ENCODE data around the gene CTBP1.
A peak's percentile ranks its signal among the peaks of the same experiment; 100 is the strongest.

Gene CTBP1

DNA sequence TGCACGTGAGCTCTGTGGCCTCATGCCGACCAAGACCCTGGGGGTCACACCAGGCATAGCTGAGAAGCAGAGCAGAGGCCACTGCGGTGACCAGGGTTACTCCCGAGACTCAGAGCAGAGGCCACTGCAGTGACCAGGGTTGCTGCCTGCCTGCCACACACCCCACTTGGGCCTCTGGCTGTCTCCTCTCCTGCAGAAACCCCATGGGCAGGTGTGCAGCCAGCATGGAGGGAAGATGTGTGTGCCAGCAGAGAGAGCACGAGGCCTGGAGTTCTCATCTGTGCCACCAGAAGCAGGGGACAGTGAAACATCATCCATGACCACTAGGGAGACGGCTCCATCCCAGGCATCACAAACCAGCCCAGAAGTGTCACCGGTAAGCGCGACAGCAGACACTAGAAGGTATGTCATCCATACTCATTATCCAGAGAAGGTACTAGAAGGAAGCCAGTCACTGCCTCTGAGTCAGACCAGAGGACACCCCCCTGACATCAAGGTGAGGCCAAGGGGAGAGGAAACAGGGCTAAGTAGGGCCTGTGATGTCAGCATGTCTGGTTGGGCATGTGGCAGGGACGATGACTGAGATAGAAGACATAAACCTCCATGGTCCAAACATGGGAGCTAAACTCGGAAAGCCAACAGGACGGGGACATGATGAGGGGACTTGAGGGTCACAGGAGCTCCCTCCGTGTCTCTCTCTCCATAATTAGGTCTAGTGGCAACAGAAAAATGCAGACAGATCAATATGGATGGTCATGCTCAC lies 52.3 kb downstream of the CTBP1 start:
- no peak for DNase-seq (ENCODE audit: low spot score)

DNA sequence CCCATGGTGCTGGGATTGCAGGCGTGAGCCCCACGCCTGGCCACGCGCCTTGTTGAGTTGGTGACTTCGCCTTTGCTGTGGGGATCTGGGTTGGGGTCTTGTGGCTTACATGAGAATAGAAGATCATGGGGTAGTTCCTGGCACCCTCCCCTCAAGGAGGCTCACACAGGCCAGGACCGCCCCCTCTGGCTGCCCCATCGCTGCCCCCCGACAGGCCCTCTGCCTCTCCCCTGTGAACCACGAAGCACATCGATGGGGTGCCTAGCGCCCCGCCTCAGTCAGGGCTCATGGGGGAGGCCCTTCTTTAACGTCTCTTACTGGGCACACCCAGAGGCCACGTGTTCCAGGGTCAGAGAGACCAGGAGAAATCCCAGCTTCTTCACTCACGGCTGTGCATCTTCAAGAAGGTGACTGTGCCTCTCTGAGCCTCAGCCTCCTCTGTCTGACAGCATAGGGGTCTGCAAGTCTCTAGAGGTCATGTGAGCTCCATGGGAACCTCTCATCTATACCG lies 53.0 kb downstream of the CTBP1 start:
- DNase-seq (ENCODE audit: low spot score), result no peak

DNA sequence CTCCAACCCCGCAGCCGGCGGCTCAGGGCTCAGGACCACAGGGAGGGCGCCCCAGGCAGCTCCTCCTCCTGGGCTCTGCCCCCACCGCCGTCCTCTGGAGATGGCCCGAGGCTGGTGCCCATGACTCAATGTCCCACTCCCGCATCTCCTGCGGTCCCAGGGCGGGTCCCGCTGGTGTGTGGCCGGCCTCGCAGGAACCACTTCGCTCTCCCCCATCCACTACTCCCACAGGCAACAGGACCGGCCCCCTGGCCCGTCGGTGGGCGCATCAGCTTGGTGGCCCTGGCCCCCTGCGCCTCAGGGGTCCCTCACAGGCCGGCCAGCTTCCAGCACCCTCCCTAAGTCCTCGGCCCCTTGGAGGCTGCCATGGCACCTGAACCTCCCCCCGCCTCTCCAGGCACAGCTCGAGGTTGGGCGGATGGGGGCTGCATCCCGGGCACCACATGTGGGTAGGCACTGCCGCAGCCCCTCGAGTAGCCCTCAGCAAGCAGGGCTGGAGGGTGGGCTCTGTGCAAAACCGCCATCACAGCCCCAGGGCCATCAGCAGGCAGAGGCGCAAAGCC lies 53.7 kb downstream of the CTBP1 start:
- DNase-seq (ENCODE audit: low spot score), result peak; percentile 27

DNA sequence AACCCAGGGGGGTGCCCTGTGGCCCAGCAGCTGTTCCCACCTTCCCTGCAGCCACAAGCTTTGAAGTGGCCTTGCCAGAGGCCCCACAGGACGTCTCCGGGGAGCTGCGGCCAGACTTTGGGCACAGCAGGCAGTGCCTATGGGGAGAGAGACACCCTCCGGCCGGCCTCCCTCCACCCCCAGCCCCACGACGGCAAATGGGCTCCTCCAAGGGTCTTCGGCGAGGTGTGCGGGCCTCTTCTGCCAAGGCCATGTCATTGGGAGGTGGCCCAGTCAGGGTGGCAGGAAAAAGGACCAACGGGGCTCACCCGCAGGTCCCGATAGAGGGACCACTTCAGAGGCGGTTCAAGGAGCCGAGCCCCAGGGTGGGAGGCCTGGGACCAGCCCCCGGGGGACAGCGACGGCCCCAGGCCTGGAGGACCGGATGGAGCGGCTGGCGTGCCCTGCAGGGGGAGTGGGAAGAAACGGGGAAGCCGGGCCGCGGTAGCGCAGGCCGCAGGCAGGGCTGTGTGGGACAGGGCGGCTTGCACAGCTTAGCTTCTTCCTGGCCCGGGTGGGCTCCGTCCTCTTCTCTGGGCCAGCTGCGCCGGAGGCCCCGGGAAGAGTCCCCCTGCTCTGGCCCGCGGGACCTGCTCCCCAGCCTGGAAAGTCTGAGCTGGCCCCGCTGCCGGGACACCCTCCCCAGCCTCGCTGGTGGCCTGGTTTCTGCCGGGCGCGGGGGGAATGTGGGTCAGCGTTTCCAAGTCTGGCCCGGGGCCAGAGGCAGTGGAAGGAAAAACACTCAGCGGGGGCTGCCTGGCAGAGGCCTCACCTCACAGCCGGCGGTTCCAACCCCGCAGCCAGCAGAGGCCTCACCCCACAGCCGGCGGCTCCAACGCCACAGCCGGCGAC lies 54.7 kb downstream of the CTBP1 start:
- DNase-seq (ENCODE audit: low spot score), result peak; percentile 39

- peak; percentile 34 for DNase-seq (ENCODE audit: low spot score)
Observed at GRCh38 chr4:1193206-1194009, 55.5 kb downstream of the CTBP1 start.

DNA sequence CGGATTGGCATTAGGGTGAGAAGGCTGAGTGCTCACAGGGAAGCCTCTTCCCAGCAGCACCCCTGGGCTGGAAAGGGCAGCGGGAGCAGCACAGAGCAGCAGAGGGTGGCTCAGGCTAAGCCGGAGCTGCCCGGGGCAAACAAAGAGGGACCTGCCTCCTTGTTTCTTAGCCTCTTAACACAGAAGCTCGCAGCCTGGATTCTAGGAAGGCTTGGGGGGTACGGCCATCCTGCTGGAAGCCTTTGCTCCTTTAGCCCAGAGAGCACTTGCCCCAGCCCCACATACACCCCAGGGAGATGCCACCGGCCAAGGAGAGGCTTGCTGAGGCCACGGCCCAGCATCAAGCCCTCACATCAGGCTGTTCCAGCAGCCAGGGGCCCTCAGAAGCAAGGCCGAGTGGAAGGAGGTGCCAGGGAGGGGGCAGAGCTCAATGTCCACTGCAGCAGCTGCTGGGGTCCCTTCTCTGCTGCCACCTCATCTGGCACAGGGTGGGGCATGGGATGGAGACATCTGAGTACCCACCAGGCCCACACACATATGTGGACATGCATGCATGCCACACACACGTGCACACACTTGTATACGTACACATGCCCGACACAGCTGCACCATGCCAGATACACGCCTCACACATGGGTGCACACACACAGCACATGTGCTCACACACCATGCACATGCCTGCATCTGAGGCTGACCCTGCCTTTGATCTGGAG lies 56.3 kb downstream of the CTBP1 start:
- DNase-seq (ENCODE audit: low spot score), result peak; percentile 67

DNA sequence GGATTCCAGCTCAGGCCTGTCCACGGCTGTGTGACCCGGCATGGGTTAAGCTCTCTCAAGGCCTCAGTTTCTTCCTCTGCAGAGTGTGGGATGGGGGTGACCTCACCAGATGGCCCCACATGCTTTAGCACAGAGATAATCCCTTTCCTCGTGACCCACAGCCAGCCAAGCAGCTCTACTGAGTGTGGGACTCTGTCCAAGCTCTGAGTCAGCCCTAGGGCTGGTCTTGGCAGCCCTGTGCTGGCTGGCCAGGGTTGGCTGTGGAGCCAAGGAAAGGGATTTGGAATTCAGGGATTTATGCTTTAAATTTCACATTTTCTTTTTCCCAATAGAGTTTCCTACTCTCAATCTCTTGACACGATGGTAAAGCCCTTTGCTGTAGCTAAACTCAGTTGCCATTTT lies 56.8 kb downstream of the CTBP1 start:
- peak; percentile 72 for DNase-seq (ENCODE audit: low spot score)

DNA sequence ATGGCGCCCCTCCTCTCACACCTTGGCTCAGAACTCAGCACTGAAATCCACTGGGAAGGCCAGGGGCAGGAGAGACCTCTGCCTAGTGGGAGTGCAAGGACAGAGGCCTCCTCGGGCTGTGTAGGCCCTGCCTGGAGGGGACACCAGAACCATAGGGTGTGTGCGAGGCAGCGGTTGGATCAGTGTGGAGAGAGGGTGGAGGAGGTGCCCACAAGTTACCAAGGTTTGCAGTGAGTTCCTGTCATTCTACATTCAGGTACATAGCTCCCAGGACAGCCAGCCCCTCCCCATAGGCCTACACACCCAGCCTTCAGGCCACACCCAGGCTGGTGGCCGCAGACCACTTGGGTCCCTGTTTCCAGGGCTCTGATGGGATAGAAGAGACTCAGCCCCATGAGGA lies 57.3 kb downstream of the CTBP1 start:
- peak; percentile 34 for DNase-seq (ENCODE audit: low spot score)

GRCh38 chr4:1187182-1187581 lies 61.7 kb downstream of the CTBP1 start:
- DNase-seq (ENCODE audit: low spot score), result no peak

GRCh38 chr4:1183985-1184773 lies 64.8 kb downstream of the CTBP1 start:
- DNase-seq (ENCODE audit: low spot score), result no peak

DNA sequence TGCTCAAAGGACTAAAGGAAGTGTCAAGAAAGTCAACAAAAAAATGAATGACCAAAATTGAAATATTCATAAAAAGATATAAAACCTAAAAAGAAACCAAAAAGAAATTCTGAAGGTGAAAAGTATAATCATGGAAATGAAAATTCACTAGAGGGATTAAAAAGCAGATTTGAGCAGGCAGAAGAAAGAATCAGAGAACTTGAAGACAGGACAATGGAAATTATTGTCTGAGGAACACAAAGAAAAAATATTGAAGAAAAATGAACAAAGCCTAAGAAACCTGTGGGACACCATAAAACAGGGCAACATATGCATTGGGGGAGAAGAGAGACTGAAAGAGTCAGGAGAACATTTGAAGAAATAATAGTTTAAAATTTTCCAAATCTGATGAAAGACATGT lies 66.6 kb downstream of the CTBP1 start:
- no peak for DNase-seq (ENCODE audit: low spot score)

DNA sequence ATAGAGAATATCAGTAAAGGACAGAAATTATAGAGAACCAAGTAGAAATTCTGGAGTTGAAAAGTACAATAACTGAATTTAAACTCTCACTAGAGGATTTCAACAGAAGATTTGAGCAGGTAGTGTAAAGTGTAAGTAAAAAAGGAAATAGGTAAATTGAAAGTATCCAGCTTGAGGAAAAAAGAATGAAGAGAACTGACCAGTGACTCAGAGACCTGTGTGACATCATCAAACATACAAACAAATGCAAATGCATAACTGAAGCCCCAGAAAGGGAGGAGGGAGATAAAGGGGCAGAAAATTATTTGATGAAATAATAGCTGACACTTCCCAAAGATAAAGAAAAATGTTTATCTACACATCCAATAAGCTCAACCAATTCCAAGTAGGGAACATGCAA lies 68.3 kb downstream of the CTBP1 start:
- no peak for DNase-seq (ENCODE audit: low spot score)

DNA sequence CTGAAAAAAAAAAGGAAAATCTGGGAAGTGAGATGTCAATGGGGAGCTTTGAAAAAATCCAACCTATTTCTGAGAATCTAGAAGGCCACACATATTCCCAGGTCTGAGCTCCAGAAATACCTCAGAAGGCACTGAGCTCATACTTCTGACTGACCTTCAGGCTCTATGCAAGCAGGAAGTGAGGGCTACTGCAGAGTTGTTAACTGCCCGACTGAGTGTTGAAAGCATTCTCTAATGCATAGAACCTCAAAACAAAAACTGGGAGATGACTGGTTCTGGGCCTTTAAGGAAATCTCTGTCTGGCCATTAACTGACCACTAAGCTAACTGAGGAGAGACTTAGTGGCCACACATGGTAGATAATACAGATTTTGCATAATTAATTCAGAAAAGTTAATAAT lies 69.0 kb downstream of the CTBP1 start:
- no peak for DNase-seq (ENCODE audit: low spot score)

GRCh38 chr4:1179089-1179441 lies 69.9 kb downstream of the CTBP1 start:
- no peak for DNase-seq (ENCODE audit: low spot score)

DNA sequence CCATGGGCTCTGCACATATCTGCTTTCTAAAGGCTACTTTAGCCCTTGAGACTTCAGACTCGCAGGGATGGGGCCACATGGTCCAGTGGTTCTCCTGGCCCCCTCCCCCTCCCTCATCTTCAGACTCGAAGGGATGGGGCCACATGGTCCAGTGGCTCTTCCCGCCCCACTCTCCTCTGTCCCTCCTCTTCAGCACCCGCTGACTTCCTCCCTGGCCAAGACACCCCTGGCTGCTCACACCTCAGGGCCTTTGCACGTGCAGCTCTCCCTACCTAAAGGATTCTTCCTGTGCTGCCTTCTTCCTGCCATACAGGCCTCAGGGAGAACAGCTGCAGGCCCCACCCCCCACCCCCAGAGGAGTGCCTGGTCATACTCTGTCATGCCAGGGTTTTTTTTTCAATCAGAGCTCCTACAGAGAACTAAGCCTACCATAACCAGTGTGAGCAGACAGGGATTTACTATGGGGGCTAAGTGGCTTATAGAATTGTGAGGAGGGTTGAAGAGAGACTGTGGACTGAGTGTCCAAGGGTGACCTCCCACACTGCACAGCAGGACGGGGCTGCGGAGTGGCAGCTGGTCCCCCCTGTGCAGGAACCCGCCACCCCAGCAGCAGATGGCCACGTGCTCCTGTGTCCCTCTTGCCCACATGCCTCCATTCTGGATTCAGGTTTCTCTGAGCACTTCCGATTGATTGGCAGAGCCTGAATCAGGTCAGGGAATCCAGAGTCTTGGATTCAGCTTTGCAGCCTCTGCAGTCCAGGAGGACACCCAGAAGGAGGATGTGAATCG lies 70.4 kb downstream of the CTBP1 start:
- peak; percentile 32 for DNase-seq (ENCODE audit: low spot score)

GRCh38 chr4:1177274-1178141 lies 71.4 kb downstream of the CTBP1 start:
- DNase-seq (ENCODE audit: low spot score), result peak; percentile 30

DNA sequence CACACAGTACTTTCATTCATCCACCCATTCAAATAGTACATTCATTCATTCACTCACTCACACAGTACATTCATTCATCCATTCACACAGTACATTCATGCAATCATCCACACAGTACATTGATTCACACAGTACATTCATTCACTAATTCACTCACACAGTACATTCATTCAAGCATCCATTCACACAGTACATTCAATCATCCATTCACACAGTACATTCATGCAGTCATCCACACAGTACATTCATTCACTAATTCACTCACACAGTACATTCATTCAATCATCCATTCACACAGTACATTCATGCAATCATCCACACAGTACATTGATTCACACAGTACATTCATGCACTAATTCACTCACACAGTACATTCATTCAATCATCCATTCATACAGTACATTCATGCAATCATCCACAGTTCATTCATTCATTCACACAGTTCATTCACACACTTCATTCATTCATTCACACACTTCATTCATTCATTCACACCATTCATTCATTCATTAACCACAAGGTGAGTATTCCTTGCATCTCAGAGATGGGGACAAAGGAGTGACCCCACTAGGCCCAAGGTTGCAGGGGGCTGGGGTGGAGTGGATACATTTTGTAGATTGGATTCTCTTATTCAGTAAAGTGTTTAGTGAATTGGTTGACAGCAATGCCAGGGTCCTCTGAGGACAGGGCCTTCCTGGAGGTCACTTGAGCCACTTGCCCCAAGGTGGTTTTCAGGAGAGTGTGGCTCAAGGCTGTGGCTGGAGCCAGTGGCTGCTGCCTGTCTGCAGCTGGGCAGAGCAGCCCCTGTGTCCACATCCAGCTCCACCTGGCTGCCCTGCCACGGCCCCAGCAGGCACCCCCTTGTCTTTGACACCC lies 72.3 kb downstream of the CTBP1 start:
- no peak for DNase-seq (ENCODE audit: low spot score)
